ENCODE data around the gene GIPC2. TPM values are rescaled to one million over a fixed set of nuclear protein-coding genes. Genes with fewer than 3 reads are reported as not detected.

Gene GIPC2
- total RNA-seq, 2 experiments from 2014 or later, result 0.18 to 0.41 TPM

- ChIA-PET POLR2A (no interaction called here), CTCF (no interaction called here)
- no peak for TF ChIP-seq CTCF (IDR thresholded peaks at IDR 0.05)
- ATAC-seq (no peak), DNase-seq (no peak)
- Mint-ChIP-seq H3K27ac (no peak overlapping the region), H3K27me3 (peaks cover 5% of the 10 kb centered on the region), H3K4me1 (ENCODE audit: low read depth) (no peaks in the 10 kb centered on the region), H3K4me3 (no peak overlapping the region), H3K9me3 (no peaks in the 10 kb centered on the region), H3K36me3 (ENCODE audit: low read depth) (no peaks in the 10 kb centered on the region)
- intact Hi-C loops (cut with micrococcal nuclease), result no loop called here
Measured at GRCh38 chr1:78096017-78096416, 50.3 kb downstream of the GIPC2 start.

- intact Hi-C loops (cut with micrococcal nuclease), result no loop called here
- CTCF ChIA-PET, result no interaction called here
- no peak for DNase-seq
- no peak for ATAC-seq
- Mint-ChIP-seq H3K4me3 (no peak overlapping the region), H3K4me1 (ENCODE audit: low read depth) (no peaks in the 10 kb centered on the region), H3K27me3 (peaks cover 3% of the 10 kb centered on the region), H3K9me3 (no peaks in the 10 kb centered on the region), H3K36me3 (ENCODE audit: low read depth) (no peaks in the 10 kb centered on the region), H3K27ac (no peak overlapping the region)
- no peak for TF ChIP-seq CTCF (IDR thresholded peaks at IDR 0.05)
- POLR2A ChIA-PET, result no interaction called here
Measured at GRCh38 chr1:78096976-78097375, 51.2 kb downstream of the GIPC2 start.

- DNase-seq, result no peak
- peaks cover 3% of the 10 kb centered on the region for H3K27me3 Mint-ChIP-seq
- H3K4me3 Mint-ChIP-seq, result no peak overlapping the region
- TF ChIP-seq CTCF (IDR thresholded peaks at IDR 0.05), result no peak
- H3K4me1 Mint-ChIP-seq (ENCODE audit: low read depth), result no peaks in the 10 kb centered on the region
- ChIA-PET POLR2A (no interaction called here), CTCF (no interaction called here)
- H3K9me3 Mint-ChIP-seq, result no peaks in the 10 kb centered on the region
- intact Hi-C loops (cut with micrococcal nuclease), result no loop called here
- H3K27ac Mint-ChIP-seq, result no peak overlapping the region
- ATAC-seq, result no peak
- H3K36me3 Mint-ChIP-seq (ENCODE audit: low read depth), result no peaks in the 10 kb centered on the region
Measured at GRCh38 chr1:78101051-78101450, 55.3 kb downstream of the GIPC2 start.

GRCh38 chr1:78101514-78101913, 55.7 kb downstream of the GIPC2 start:
- ChIA-PET CTCF (no interaction called here), POLR2A (no interaction called here)
- Mint-ChIP-seq H3K4me3 (no peak overlapping the region), H3K9me3 (no peaks in the 10 kb centered on the region), H3K36me3 (ENCODE audit: low read depth) (no peaks in the 10 kb centered on the region), H3K27me3 (peaks cover 1% of the 10 kb centered on the region), H3K4me1 (ENCODE audit: low read depth) (no peaks in the 10 kb centered on the region), H3K27ac (no peak overlapping the region)
- intact Hi-C loops (cut with micrococcal nuclease), result no loop called here
- ATAC-seq (no peak), DNase-seq (no peak)
- no peak for TF ChIP-seq CTCF (IDR thresholded peaks at IDR 0.05)

GRCh38 chr1:78102082-78102481, 56.3 kb downstream of the GIPC2 start:
- peaks cover 1% of the 10 kb centered on the region for H3K27me3 Mint-ChIP-seq
- H3K27ac Mint-ChIP-seq, result no peak overlapping the region
- no peak for ATAC-seq
- no peak overlapping the region for H3K4me3 Mint-ChIP-seq
- DNase-seq, result no peak
- no peak for TF ChIP-seq CTCF (IDR thresholded peaks at IDR 0.05)
- POLR2A ChIA-PET, result no interaction called here
- no peaks in the 10 kb centered on the region for H3K9me3 Mint-ChIP-seq
- intact Hi-C loops (cut with micrococcal nuclease), result no loop called here
- no peaks in the 10 kb centered on the region for H3K4me1 Mint-ChIP-seq (ENCODE audit: low read depth)
- CTCF ChIA-PET, result no interaction called here
- H3K36me3 Mint-ChIP-seq (ENCODE audit: low read depth), result no peaks in the 10 kb centered on the region
